HG03103 (cell line): ENCODE results near the gene SPATA19.

Experiments
- ATAC-seq: cut with Tn5 transposase; IDR thresholded peaks from one replicate; pipeline ENCODE4 v1.9.1; 2021; ENCODE audit warnings: low read depth; ENCODE audit not compliant: unreplicated experiment

SPATA19 gene

GRCh38 chr11:133793271-133794035 is 51.9 kb downstream of the SPATA19 start:
- no peak for ATAC-seq

- no peak for ATAC-seq
These were observed 54.3 kb downstream of the SPATA19 start for GRCh38 chr11:133790995-133791394.
